ENCODE results near the gene PPID. TPM values are rescaled to one million over a fixed set of nuclear protein-coding genes. Genes with fewer than 3 reads are reported as not detected.

PPID gene
- total RNA-seq, 1 experiment from 2014 or later, result 34.4 TPM

GRCh38 chr4:158768555-158769174 is 45.5 kb upstream of the PPID start, which contains the start of gene FNIP2:
FNIP2 (plus strand) TSS chr4:158769026; CDS start chr4:158769213, 187 bp downstream.
- Mint-ChIP-seq H3K36me3 (ENCODE audit: insufficient read depth, unreplicated experiment) (peaks cover 33% of the 10 kb centered on the region), H3K9me3 (ENCODE audit: low read depth, unreplicated experiment) (no peaks in the 10 kb centered on the region), H3K4me1 (ENCODE audit: low read depth, unreplicated experiment) (peaks cover 25% of the 10 kb centered on the region), H3K27ac (ENCODE audit: unreplicated experiment) (peak within 1 kb of the TSS; percentile 88), H3K4me3 (ENCODE audit: low read depth, unreplicated experiment) (peak within 1 kb of the TSS; percentile 99), H3K27me3 (ENCODE audit: unreplicated experiment) (no peaks in the 10 kb centered on the region)
- intact Hi-C loops (cut with micrococcal nuclease; ENCODE audit: unreplicated experiment), result no loop called here
- no TSS peak for BruUV-seq (replicated peaks)
- CTCF ChIA-PET, result interaction anchor here (0.8 kb wide), 1 partner anchor 69 kb away, joined by 3 read pairs; no protein-coding TSS in a partner anchor
- DNase-seq, result peak; percentile 76
- no peak for TF ChIP-seq CTCF (IDR thresholded peaks at IDR 0.05; ENCODE audit: unreplicated experiment)

GRCh38 chr4:158767451-158767850 is 44.3 kb upstream of the PPID start:
- no TSS peak for BruUV-seq (replicated peaks)
- Mint-ChIP-seq H3K9me3 (ENCODE audit: low read depth, unreplicated experiment) (no peaks in the 10 kb centered on the region), H3K4me3 (ENCODE audit: low read depth, unreplicated experiment) (peak overlapping the region; percentile 99), H3K27me3 (ENCODE audit: unreplicated experiment) (no peaks in the 10 kb centered on the region), H3K4me1 (ENCODE audit: low read depth, unreplicated experiment) (peaks cover 17% of the 10 kb centered on the region), H3K36me3 (ENCODE audit: insufficient read depth, unreplicated experiment) (peaks cover 33% of the 10 kb centered on the region), H3K27ac (ENCODE audit: unreplicated experiment) (no peak overlapping the region)
- DNase-seq, result no peak
- no peak for TF ChIP-seq CTCF (IDR thresholded peaks at IDR 0.05; ENCODE audit: unreplicated experiment)
- intact Hi-C loops (cut with micrococcal nuclease; ENCODE audit: unreplicated experiment), result no loop called here
- CTCF ChIA-PET, result no interaction called here

GRCh38 chr4:158766434-158767044 is 43.3 kb upstream of the PPID start:
- no peak for TF ChIP-seq CTCF (IDR thresholded peaks at IDR 0.05; ENCODE audit: unreplicated experiment)
- Mint-ChIP-seq H3K4me1 (ENCODE audit: low read depth, unreplicated experiment) (peaks cover 8% of the 10 kb centered on the region), H3K36me3 (ENCODE audit: insufficient read depth, unreplicated experiment) (peaks cover 33% of the 10 kb centered on the region), H3K27ac (ENCODE audit: unreplicated experiment) (no peak overlapping the region), H3K27me3 (ENCODE audit: unreplicated experiment) (no peaks in the 10 kb centered on the region), H3K9me3 (ENCODE audit: low read depth, unreplicated experiment) (no peaks in the 10 kb centered on the region), H3K4me3 (ENCODE audit: low read depth, unreplicated experiment) (no peak overlapping the region)
- no TSS peak for BruUV-seq (replicated peaks)
- intact Hi-C loops (cut with micrococcal nuclease; ENCODE audit: unreplicated experiment), result no loop called here
- no peak for DNase-seq
- CTCF ChIA-PET, result no interaction called here

- Mint-ChIP-seq H3K4me1 (ENCODE audit: low read depth, unreplicated experiment) (no peaks in the 10 kb centered on the region), H3K4me3 (ENCODE audit: low read depth, unreplicated experiment) (no peak overlapping the region), H3K9me3 (ENCODE audit: low read depth, unreplicated experiment) (no peaks in the 10 kb centered on the region), H3K36me3 (ENCODE audit: insufficient read depth, unreplicated experiment) (peaks cover 8% of the 10 kb centered on the region), H3K27me3 (ENCODE audit: unreplicated experiment) (no peaks in the 10 kb centered on the region), H3K27ac (ENCODE audit: unreplicated experiment) (no peak overlapping the region)
- CTCF ChIA-PET, result no interaction called here
- no TSS peak for BruUV-seq (replicated peaks)
- no peak for TF ChIP-seq CTCF (IDR thresholded peaks at IDR 0.05; ENCODE audit: unreplicated experiment)
- intact Hi-C loops (cut with micrococcal nuclease; ENCODE audit: unreplicated experiment), result no loop called here
- DNase-seq, result no peak
These were observed 40.3 kb upstream of the PPID start for GRCh38 chr4:158763462-158763861.
